Colonic mucosa (tissue), 4 donors: ENCODE measurements around the gene ESPNL. TPM values are rescaled to one million over a fixed set of nuclear protein-coding genes. Genes with fewer than 3 reads are reported as not detected.

Experiments
- DNase-seq: peaks from one replicate; pipeline ENCODE4 v3.0.0-alpha.2; 2020
- H3K27ac ChIP-seq: fragments of 200-600 bp; one replicate; pipeline ENCODE4 v1.8.0; 2021
- H3K27me3 ChIP-seq: fragments of 200-600 bp; one replicate; pipeline ENCODE4 v1.8.0; 2021
- H3K36me3 ChIP-seq: fragments of 200-600 bp; one replicate; pipeline ENCODE4 v1.8.0; 2021
- H3K4me1 ChIP-seq: fragments of 200-600 bp; one replicate; pipeline ENCODE4 v1.8.0; 2021; ENCODE audit warnings: mild to moderate bottlenecking
- H3K4me3 ChIP-seq: fragments of 200-600 bp; one replicate; pipeline ENCODE4 v1.8.0; 2021
- H3K9ac ChIP-seq, 2 donors: one replicate each; pipeline ENCODE4 v1.7.0; 2013; ENCODE audit warnings: control low read depth in 2 of 2, low read depth in 2 of 2, low read length in 2 of 2
- H3K9me3 ChIP-seq: fragments of 200-600 bp; one replicate; pipeline ENCODE4 v1.8.0; 2021
- CTCF ChIP-seq: fragments of 200-600 bp; IDR thresholded peaks from one replicate; pipeline ENCODE4 v1.8.0; 2022; ENCODE audit warnings: antibody characterized with exemption, mild to moderate bottlenecking
- intact Hi-C: fragments of 100-400 bp; cut with DNase I; formaldehyde crosslinking; loops from one replicate; pipeline ENCODE4 v1.14.1; 2022
- total RNA-seq, 2 donors: library from RNA; stranded (reverse); fragmentation: NEBNext Ultra II Directional in 1 of 2; extraction: Animal tissue kit (Norgen Biotek cat#: 25700) in 1 of 2; gene quantifications; one replicate each; pipeline ENCODE4 v1.2.1, GENCODE V29; 2021
- donor health status: healthy.
- donor health status: DM: no; HTN: no; CAD: no.
- donor health status: DM: no; HTN: no; CAD: no.

ESPNL gene
- total RNA-seq, 2 donors from 2014 or later: 0.08 to 0.12 TPM

- no peaks in the 10 kb centered on the region for H3K36me3 ChIP-seq
- no peak overlapping the region for H3K27ac ChIP-seq
- H3K9ac ChIP-seq: no peak overlapping the region
- intact Hi-C loops: no loop called here
- no peaks in the 10 kb centered on the region for H3K4me1 ChIP-seq
- H3K9me3 ChIP-seq: no peaks in the 10 kb centered on the region
- no peaks in the 10 kb centered on the region for H3K27me3 ChIP-seq
- DNase-seq: no peak
- TF ChIP-seq CTCF: no peak
- no peak overlapping the region for H3K4me3 ChIP-seq
Measured at GRCh38 chr2:238134393-238134785, 34.2 kb downstream of the ESPNL start.

- no peak overlapping the region for H3K27ac ChIP-seq
- TF ChIP-seq CTCF: no peak
- no peaks in the 10 kb centered on the region for H3K36me3 ChIP-seq
- H3K4me3 ChIP-seq: no peak overlapping the region
- no peaks in the 10 kb centered on the region for H3K4me1 ChIP-seq
- H3K27me3 ChIP-seq: no peaks in the 10 kb centered on the region
- DNase-seq: no peak
- no peaks in the 10 kb centered on the region for H3K9me3 ChIP-seq
- intact Hi-C loops: no loop called here
- no peak overlapping the region for H3K9ac ChIP-seq
Measured at GRCh38 chr2:238135601-238136150, 35.5 kb downstream of the ESPNL start.

GRCh38 chr2:238136820-238137537, 36.8 kb downstream of the ESPNL start:
- Histone ChIP-seq H3K9ac (no peak overlapping the region), H3K27ac (no peak overlapping the region), H3K9me3 (no peaks in the 10 kb centered on the region), H3K36me3 (no peaks in the 10 kb centered on the region), H3K4me1 (no peaks in the 10 kb centered on the region), H3K27me3 (no peaks in the 10 kb centered on the region), H3K4me3 (no peak overlapping the region)
- intact Hi-C loops: no loop called here
- no peak for DNase-seq
- TF ChIP-seq CTCF: no peak

GRCh38 chr2:238137885-238138284, 37.7 kb downstream of the ESPNL start:
- intact Hi-C loops: no loop called here
- H3K9me3 ChIP-seq: no peaks in the 10 kb centered on the region
- H3K27ac ChIP-seq: no peak overlapping the region
- H3K9ac ChIP-seq: no peak overlapping the region
- H3K27me3 ChIP-seq: no peaks in the 10 kb centered on the region
- DNase-seq: no peak
- no peaks in the 10 kb centered on the region for H3K36me3 ChIP-seq
- no peak for TF ChIP-seq CTCF
- peaks cover 7% of the 10 kb centered on the region for H3K4me1 ChIP-seq
- H3K4me3 ChIP-seq: no peak overlapping the region

- TF ChIP-seq CTCF: no peak
- no peaks in the 10 kb centered on the region for H3K27me3 ChIP-seq
- no peaks in the 10 kb centered on the region for H3K36me3 ChIP-seq
- no peaks in the 10 kb centered on the region for H3K9me3 ChIP-seq
- no peak within 1 kb of the TSS for H3K27ac ChIP-seq
- H3K4me1 ChIP-seq: peaks cover 7% of the 10 kb centered on the region
- no peak within 1 kb of the TSS for H3K4me3 ChIP-seq
- H3K9ac ChIP-seq: no peak within 1 kb of the TSS
- intact Hi-C loops: no loop called here
- DNase-seq: no peak
Measured at GRCh38 chr2:238138331-238139195, 38.4 kb downstream of the ESPNL start, which contains the start of gene KLHL30. KLHL30 (plus strand) TSS chr2:238138668; CDS start chr2:238140755, 2,087 bp downstream.
